GDM1 (cell line): ENCODE data around the gene TBC1D17.

Experiments
- DNase-seq: peaks from one replicate; lab custom pipeline; 2025; lab: John Stamatoyannopoulos, UW

Gene TBC1D17

DNA sequence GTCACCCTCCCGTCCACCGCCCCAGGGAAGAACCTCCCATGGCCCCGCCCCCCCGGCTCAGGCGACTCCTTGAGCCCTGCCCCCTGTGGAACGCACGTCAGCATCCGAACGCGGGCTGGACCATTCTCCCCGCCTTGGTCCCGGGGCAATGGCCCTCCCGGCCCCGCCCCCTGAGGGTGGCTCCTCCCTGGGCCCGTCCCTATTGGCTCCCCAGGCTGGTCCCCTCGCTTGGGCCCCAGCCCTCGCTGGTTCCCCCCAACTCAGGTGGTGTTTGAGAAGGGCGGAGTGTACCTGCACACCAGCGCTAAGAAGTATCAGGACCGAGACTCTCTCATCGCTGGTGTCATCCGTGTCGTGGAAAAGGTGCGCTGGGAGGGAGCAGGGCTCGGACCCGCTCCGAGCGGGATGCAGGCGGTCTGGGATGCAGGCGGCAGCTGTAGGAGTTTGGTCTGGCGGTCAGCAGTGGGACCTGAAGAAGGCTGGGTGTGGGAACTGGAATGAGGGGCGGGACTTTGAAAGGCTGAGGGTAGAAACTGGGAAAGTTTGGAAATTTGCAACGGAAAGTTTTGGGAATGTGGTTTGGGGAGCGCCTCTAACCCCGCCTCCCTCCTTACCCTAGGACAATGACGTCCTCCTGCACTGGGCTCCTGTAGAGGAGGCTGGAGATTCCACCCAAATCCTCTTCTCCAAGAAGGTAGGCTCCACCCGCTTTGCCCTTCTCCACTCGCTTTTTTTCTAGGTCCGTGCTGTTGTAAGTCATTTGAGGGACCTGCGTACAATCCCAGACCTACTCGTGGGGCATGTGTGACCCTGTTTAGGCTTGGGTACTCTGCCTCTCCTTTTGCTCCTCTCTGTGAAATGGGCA lies 609 bp downstream of the TBC1D17 start:
- DNase-seq: peak; percentile 90

DNA sequence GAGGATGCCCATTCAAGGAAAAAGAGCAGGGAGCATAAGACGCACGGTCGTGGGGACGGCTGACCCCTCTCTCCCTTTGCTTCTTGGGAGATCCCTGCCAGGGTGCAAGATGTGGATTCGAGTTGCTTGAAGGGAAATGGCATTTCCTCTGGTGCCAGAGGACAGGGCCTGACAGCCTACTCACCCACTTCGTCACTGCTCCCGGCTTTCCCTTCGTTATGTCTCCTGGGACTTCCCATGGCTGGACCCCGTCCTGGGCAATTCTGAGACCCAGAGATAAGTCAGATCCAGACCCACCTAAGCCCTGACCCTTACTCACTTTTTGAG lies 1.2 kb downstream of the TBC1D17 start:
- DNase-seq: no peak

DNA sequence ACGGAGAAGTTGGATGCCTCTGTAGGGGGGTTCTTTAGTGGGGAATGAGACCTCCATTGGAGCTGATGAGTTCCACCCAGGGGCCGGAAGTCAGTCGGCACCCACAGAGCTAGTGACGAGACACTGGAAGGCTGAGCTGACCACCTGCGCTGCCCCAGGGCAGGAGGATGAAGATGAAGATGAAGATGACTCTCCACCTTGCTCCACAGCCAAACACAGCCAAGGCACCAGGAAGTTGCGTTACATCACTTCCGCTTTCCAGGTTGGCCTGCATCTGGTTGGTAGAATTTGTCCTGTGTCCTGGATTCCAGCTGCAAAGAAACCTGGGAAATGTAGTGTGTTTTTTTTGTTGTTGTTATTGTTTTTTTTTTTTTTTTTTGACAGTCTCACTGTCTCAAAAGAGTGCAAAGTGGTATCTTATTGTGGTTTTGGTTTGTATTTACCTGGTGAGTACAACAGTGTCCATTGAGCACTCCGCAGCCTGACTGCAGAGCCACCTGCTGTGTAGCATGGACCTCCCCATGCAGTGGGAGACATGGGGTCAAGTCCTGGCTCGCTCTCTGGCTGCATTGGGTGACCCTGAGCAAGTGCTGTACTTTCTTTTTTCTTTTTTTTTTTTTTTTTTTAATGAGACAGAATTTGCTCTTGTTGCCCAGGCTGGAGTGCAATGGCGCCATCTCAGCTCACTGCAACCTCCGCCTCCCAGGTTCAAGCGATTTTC lies 1.9 kb downstream of the TBC1D17 start:
- no peak for DNase-seq

DNA sequence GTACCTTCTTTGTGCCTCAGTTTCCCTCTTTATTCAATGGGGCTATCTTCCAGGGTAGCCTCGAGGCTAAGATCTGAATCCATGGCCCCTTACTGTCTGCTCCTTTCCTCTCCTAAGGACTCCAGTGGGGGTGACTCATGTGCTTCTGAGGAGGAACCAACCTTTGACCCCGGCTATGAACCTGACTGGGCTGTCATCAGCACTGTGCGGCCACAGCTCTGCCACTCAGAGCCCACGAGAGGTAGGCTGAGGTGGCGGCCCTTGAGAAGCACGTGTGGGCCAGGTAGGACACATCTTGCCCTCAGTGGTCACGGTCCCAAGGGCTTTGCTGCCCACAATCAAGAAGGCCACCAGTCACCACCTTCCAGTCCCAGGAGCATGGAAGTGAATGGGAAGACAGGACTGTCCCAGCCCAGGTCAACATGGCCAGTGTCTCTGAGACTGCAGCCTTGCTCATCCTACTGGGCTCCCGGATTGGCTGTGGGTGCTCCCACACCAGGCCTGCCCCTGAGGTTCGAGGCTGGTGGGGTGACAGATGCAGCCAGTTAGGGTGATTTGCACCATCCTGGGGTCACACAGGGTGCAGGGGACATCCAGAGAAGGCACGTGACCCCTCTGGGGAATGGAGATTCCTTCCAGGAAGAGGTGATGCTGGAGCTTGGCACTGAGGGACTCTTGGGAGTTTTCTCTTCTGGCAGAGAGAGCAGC lies 2.8 kb downstream of the TBC1D17 start:
- DNase-seq: no peak

DNA sequence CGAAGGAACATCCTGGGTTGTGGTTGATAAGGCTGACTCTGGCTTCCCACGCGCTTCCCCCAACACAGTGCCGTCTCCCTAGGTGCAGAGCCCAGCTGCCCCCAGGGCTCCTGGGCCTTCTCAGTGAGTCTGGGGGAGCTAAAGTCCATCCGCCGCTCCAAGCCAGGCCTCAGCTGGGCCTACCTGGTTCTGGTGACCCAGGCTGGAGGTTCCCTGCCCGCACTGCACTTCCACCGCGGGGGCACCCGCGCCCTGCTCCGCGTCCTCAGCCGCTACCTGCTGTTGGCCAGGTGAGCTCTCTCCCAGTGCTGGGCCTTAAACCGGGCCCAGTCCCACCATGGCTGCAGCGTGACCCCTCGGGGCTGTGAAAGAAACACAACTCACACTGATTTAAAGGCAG lies 3.7 kb downstream of the TBC1D17 start:
- no peak for DNase-seq

DNA sequence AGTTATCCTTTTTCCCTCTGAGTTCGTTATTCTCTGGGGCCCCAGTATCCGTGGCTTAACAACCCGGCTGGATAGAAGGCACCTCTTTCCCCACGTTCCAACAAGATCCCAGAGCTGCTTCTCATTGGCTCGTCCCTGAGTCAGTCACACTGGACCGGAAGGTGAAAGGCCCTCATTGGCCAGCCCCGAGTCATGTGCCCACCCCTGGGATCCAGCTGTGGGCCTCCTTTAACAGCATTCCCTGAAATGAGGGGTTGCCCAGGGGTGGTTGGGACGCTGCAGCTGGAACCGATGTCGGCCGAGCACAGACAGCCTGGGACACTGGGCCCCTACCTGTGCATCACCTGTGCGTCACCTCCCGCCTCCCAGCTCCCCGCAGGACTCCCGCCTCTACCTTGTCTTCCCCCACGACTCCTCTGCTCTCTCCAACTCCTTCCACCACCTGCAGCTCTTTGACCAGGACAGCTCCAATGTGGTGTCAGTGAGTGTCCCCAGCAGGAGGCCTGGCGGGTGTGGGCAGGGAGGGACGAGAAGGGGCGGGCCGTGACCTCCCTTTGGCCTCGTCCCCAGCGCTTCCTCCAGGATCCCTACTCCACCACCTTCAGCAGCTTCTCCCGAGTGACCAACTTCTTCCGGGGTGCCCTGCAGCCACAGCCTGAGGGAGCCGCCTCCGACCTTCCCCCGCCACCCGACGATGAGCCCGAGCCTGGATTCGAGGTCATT lies 4.3 kb downstream of the TBC1D17 start:
- DNase-seq: no peak

DNA sequence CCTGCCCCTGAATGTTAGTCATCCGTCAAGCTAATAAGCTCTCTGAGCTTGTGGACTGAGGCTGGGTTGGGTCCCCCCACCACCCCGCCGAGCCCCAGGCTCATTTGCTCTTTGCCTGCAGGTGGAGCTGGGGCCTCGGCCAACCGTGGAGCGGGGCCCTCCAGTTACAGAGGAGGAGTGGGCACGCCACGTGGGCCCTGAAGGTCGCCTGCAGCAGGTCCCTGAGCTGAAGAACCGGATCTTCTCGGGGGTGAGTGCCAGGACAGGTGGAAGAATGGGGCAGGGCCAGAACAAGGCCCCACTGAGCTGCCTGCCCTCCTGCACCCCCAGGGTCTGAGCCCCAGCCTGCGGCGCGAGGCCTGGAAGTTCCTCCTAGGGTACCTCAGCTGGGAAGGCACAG lies 5.1 kb downstream of the TBC1D17 start:
- DNase-seq: no peak

DNA sequence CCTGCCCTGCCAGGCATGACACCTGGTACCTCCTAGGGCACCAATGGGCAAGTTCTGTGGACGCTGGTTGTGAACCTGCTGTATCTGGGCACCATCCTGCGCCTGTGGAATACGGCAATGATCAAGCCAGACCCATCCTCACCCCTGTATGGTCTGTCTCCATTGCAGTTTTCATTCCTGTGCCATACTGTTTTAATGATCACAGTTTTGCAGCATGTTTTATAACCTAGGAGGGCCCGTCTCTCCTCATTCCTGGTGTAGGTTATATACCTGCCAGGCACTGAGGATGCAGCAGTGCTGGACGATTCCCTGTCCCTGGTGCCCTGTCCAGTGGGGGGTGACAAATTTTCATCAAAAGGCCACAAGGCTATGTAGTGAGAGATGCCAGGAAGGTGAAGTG lies 5.6 kb downstream of the TBC1D17 start:
- no peak for DNase-seq

DNA sequence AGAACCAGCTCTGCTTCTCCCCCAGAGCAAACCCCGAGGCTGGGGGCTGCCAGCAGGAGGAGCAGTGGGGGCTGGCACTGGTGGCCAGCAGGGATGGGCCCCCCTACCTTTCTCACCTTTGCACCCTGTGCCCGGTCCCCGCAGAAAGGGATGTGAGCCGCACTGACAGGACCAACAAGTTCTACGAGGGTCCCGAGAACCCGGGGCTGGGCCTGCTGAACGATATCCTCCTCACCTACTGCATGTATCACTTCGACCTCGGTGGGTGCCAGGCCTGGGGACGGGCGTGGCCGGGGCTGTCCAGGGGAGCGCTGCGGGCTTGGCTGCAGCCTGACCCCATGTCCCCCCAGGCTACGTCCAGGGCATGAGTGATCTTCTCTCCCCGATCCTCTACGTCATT lies 6.6 kb downstream of the TBC1D17 start:
- DNase-seq: no peak

DNA sequence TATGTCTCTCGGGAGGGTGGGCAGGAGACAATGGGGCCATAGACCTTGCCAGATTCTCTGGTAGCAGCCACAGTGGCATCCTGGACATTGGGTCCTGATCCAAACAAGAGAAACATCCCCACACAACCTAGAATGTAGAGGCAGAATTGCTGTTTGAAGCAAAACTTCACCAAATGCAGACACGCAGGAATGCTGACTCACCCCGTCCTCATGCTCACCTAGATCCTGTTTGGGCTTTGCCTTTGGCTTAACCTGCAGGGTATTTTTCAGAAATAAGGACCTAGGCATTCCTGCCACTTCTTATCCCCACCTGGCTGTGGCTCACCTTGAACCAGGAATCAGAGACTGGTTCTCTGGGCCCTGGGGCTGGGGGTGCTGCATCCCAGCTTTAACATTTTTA lies 7.3 kb downstream of the TBC1D17 start:
- DNase-seq: no peak

DNA sequence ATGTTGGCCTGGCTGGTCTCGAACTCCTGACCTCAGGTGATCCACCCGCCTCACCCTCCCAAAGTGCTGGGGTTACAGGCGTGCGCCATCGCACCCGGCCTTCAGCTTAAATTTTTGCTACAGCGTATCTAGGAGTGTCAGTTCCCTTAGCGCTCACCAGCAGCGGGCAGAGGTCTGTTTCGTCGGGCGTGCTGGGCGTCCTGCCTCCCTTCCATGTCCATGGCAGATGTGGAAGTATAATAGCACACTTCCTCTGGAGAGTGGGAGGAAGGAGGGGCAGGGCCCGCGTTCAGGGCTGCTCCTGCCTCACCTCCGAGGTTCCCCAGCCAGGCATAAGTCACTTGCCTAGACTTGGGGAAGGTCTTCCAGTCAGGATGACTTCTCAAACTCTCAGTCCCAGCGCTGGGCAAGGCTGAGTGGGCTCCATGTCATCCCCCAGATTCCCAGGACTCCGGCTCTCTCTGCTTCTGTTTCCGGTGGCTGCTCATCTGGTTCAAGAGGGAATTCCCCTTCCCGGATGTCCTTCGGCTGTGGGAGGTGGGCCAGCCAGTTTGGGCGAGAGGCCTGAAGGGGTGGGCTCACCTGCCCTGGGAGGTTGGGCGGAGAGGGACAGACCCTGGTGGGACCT lies 9.6 kb downstream of the TBC1D17 start:
- no peak for DNase-seq

DNA sequence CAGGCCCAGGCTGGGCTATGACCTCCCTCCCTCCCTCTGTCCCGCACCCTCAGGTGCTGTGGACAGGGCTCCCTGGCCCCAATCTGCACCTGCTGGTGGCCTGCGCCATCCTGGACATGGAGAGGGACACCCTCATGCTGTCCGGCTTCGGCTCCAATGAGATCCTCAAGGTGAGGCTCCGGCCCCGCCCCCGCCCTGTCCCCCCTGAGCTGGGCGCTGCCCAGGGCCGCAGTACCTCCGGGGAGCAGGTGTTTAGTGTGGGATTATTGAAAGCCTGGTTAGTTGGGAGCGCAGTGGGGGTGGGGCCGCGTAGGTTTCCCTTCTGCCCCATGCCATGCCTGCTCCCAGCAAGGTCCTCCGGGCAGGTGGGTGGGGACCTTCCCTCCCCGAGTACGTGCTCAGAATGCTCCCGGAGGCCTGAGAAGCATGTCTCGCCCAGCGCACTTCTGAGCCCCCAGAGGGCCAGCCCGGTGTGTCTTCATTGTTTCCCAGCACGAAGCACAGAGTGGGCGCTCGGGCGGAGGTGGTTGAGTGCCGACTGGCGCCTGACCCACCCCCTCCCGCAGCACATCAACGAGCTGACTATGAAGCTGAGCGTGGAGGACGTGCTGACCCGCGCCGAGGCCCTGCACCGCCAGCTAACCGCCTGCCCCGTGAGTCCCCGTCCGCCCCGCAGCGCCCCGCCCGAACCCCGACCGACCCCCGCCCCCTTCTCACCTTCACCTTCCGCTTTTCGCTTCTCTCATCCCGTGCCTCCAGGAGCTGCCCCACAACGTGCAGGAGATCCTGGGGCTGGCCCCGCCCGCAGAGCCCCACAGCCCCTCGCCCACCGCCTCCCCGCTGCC lies 10.4 kb downstream of the TBC1D17 start:
- DNase-seq: no peak

DNA sequence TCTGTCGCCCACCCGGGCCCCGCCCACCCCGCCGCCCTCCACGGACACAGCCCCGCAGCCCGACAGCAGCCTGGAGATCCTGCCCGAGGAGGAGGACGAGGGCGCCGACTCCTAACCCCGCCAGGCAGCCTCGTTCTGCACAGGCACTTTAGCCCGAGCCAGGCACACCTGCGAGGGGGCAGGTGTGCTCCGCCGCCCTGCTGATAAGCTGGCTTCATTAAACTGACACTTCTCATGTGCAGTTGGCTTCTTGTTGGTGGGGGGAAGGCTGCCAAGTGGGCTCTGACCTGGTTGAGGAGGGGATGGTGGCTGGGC lies 11.0 kb downstream of the TBC1D17 start:
- DNase-seq: no peak

DNA sequence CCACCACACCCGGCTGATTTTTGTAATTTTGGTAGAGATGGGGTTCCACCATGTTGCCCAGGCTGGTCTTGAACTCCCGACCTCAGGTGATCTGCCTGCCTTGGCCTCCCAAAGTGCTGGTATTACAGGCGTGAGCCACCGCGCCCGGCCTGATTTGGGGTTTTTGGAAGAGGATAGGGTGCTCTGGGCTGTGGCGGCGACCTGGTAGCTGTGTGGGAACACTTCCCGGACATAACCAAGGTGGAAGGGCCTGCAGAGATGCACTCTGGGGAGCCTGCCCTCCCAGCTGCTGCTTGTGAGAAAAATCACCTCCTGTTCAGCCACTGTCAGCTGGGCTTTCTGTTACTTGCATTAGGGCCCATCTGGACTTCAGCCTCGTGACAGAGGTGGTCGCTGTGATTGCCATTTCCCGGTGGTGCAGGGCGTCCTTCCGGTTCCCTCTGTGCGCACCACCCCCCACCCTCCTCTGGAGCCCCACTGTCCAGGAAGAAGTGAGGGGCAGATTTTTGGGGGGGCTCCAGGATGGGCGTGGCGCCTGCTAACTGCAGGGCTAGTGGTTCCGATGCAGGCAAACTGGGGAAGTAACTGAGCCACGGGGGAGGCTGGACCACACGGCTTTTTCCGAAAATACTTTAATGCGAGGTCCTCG lies 11.7 kb downstream of the TBC1D17 start:
- DNase-seq: no peak

DNA sequence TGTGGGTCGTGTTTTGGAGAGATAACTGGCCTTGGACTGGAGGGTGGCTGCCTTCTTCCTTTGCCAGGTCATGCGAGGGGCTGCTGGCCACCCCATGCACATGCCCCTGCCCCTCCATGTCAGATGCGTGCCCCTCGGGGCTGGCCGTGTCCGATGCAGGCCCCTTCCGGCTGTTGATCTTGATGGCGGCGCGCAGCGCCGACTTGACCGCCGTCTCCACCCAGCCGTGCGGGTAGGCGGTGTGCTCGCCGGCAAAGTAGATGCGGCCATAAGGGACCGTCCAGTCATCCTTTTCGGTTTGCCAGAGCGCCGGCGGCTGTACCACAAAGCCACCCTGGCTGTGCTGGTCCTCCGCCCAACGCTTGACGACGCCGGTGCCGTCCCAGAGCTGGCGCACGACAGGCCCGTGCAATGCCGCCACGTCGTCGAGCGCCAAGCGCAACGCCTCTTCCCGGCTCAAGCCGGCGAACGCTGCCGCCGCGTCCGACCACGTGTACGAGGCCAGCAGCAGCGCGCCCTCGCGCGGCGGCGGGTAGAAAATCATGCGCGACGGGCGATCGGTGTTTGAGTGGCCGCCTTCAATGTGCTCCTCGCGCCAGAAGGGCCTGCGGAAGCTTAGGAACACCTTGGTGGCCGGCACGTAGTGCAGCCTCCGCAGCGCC lies 12.3 kb downstream of the TBC1D17 start:
- no peak for DNase-seq

DNA sequence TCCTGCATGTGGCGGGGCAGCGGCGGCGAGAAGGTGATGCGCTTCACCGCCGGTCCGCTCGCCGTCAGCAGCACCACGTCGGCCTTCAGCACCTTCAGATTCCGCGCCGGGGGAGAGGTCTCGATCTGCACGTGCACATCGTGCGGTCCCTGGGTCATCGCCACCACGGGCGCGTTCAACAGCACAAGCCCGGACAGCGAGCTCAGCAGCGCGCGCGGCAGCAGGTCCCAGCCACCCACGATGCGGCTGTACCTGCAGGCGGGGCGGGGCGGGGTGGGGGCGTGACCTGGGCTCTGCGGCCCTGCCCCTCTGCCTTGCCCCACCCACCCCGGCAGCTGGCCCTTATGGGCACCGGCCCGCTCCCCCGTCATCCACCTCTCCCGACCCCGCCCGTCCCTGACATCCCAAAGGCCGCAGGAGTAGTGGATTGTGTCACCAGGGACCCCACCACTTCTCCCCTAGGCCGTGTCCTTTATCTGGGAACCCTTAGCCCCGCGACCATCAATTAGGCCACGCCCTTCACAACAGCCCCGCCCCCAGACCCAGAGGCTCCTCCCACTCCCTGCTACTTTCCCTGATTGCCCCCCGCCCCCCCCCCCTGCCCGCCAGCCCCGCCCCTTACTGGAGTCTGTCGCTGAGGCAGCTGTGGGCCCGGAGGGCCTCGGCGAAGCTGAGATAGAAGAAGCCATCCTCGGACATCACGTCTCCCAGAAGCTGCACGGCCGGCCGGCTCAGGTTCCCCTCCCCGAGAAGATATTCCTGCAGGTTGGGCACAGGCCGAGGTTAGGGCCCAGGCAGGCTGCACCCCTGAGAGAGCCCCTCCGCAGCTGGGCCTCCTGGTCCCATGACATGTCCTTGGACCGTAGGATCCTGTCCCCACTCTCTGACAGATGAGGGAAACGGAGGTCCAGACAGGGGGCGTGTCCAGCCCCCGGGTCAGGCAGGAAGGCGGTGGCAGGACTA lies 13.1 kb downstream of the TBC1D17 start:
- no peak for DNase-seq

DNA sequence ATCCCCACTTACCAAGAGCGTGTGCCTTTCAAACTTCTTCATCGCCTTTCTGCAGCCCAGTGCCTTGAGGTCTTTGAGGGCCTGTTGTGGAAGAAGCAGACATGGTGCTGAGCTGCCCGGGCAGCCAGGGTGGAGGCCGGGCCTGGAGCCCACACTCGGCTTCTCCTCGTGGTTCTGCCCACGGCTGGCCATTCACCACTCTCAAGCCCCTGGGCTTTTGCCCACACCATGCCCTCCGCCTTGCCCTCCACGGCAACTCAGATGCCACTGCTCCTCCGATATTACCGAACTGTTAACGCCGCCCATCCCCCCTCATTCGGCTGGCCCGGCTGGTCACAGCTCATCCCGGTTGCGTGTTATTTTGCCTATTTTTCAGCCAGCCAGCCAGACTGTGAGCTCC lies 13.9 kb downstream of the TBC1D17 start:
- no peak for DNase-seq

DNA sequence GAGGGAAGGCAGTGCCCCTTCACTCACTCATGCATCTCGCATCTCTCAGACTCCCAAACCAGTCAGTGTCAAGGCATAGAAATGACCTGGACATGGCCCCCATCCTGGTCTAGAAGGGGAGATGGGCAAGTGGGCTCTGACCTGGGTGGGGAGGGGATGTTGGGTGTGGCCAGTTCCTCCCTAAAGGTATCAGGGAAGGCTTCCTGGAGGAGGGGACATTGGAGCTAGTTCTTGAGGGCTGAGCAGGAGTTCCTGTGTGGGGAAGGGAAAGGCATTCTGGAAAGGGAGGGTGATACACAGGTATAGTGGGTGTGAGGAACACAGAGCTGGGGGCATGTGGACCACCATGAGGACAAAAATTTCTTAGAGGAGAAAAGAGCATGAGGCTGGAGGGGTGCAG lies 15.2 kb downstream of the TBC1D17 start:
- DNase-seq: no peak
